ENCODE results near the gene NEUROG3.

GRCh38 chr10:69618746-69619145 is 45.5 kb upstream of the NEUROG3 start:
- no peak for TF ChIP-seq EZH2phosphoT487 (IDR thresholded peaks at IDR 0.05; ENCODE audit: insufficient read depth, low read depth)
- TF ChIP-seq EZH2 (IDR thresholded peaks at IDR 0.05; ENCODE audit: insufficient read depth, poor library complexity, severe bottlenecking), result no peak

All from GM23248 (cell line).